NB4 (cell line): ENCODE results near the gene ATP6V1F.

ENCODE experiments used
- CTCF ChIP-seq: IDR thresholded peaks from one replicate; pipeline ENCODE4 v1.5.1; 2012; ENCODE audit warnings: low read depth, low read length
- POLR2A ChIP-seq: IDR thresholded peaks from 2 replicates; pipeline ENCODE4 v1.6.1; 2011; ENCODE audit warnings: mild to moderate bottlenecking; ENCODE audit not compliant: insufficient read length; ENCODE audit errors: extremely low read depth
- TF ChIP-seq, protein P1 (sequence below): IDR thresholded peaks from 2 replicates; pipeline ENCODE4 v1.6.1; 2011; ENCODE audit warnings: low read depth, low read length

- peak; percentile 82 for TF ChIP-seq CTCF
- TF ChIP-seq POLR2A: no peak
- TF ChIP-seq, protein P1, sequence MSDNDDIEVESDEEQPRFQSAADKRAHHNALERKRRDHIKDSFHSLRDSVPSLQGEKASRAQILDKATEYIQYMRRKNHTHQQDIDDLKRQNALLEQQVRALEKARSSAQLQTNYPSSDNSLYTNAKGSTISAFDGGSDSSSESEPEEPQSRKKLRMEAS: no peak
Measured at GRCh38 chr7:128879939-128880746, 17.5 kb downstream of the ATP6V1F start.
